Neutrophil (primary cell): ENCODE results near the gene CTBP2.

Source experiments
- H3K27ac ChIP-seq: fragments of 200-600 bp; sonication (generic); 2 replicates; pipeline ENCODE4 v1.5.1; 2016; ENCODE audit warnings: mild to moderate bottlenecking, moderate library complexity
- H3K27me3 ChIP-seq: fragments of 200-600 bp; sonication (generic); 2 replicates; pipeline ENCODE4 v1.6.0; 2016; ENCODE audit warnings: mild to moderate bottlenecking
- H3K36me3 ChIP-seq: fragments of 200-600 bp; sonication (generic); 2 replicates; pipeline ENCODE4 v1.5.1; 2017
- H3K4me1 ChIP-seq, 2 experiments: fragments of 200-600 bp in 1 of 2; sonication (generic) in 1 of 2; 1 replicate in 1 of 2; 2 replicates in 1 of 2; pipeline versions ENCODE4 v1.5.1 to v1.6.1; 2013 to 2016; ENCODE audit warnings: low read depth in 1 of 2, low read length in 1 of 2, mild to moderate bottlenecking in 1 of 2, moderate library complexity in 1 of 2; ENCODE audit not compliant: control insufficient read depth in 1 of 2, insufficient read depth in 1 of 2
- H3K4me3 ChIP-seq, 2 experiments: fragments of 200-600 bp in 1 of 2; sonication (generic) in 1 of 2; 1 replicate in 1 of 2; 2 replicates in 1 of 2; pipeline ENCODE4 v1.5.1; 2013 to 2016; ENCODE audit warnings: low read depth in 1 of 2, low read length in 1 of 2, mild to moderate bottlenecking in 1 of 2, moderate library complexity in 1 of 2
- H3K9me3 ChIP-seq: fragments of 200-600 bp; sonication (generic); 2 replicates; pipeline ENCODE4 v1.5.1; 2016
- TF ChIP-seq, protein P1 (sequence below): fragments of 200-600 bp; sonication (generic); IDR thresholded peaks from 2 replicates; pipeline ENCODE4 v1.5.1; 2016; ENCODE audit warnings: antibody characterized with exemption

The CTBP2 gene

DNA sequence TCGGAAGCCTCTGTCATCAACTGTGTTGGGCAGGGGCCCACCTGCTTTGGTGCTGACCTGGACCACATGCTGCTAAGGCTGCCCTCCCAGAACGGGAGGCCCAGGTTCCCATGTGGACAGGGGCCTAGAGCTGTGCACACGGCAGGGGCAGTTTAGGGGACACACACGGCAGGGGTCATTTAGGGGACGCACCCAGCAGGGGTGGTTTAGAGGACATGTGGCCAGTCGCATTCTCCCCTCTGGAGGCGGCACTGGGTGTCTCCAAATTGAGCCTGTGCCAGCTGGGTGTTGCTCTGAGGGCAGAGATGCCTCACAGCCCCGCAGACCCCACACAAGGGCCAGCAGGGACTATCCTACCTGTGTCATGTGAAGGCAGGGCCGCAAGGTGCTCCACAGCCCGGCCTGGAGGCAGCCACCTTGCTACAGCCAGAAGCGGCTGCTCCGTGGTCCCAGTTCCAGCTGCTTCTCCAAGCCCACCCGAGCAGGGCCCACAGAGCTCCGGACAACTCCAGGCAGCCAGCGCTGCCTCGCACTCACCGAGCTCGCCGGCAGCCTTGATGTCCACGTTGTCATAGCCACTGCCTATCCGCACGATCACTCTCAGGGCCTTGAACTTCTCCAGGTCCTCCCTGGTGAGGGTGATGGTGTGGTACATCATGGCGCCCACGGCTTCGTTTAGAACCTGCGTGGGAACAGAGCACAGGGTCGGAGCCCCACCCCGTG is 157.8 kb downstream of the CTBP2 start:
- TF ChIP-seq, protein P1, sequence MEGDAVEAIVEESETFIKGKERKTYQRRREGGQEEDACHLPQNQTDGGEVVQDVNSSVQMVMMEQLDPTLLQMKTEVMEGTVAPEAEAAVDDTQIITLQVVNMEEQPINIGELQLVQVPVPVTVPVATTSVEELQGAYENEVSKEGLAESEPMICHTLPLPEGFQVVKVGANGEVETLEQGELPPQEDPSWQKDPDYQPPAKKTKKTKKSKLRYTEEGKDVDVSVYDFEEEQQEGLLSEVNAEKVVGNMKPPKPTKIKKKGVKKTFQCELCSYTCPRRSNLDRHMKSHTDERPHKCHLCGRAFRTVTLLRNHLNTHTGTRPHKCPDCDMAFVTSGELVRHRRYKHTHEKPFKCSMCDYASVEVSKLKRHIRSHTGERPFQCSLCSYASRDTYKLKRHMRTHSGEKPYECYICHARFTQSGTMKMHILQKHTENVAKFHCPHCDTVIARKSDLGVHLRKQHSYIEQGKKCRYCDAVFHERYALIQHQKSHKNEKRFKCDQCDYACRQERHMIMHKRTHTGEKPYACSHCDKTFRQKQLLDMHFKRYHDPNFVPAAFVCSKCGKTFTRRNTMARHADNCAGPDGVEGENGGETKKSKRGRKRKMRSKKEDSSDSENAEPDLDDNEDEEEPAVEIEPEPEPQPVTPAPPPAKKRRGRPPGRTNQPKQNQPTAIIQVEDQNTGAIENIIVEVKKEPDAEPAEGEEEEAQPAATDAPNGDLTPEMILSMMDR: no peak
- Histone ChIP-seq H3K9me3 (no peaks in the 10 kb centered on the region), H3K4me3 (no peak overlapping the region), H3K36me3 (peaks cover 92% of the 10 kb centered on the region), H3K4me1 (peaks cover under 1 to 3% of the 10 kb centered on the region in 2 experiments), H3K27ac (no peak overlapping the region), H3K27me3 (no peaks in the 10 kb centered on the region)

- Histone ChIP-seq H3K9me3 (no peaks in the 10 kb centered on the region), H3K36me3 (peaks cover 96% of the 10 kb centered on the region), H3K4me3 (no peak overlapping the region), H3K27ac (no peak overlapping the region), H3K4me1 (no peaks in the 10 kb centered on the region), H3K27me3 (no peaks in the 10 kb centered on the region)
- TF ChIP-seq, protein P1: no peak
These were observed 158.3 kb downstream of the CTBP2 start for GRCh38 chr10:125002047-125002422.

DNA sequence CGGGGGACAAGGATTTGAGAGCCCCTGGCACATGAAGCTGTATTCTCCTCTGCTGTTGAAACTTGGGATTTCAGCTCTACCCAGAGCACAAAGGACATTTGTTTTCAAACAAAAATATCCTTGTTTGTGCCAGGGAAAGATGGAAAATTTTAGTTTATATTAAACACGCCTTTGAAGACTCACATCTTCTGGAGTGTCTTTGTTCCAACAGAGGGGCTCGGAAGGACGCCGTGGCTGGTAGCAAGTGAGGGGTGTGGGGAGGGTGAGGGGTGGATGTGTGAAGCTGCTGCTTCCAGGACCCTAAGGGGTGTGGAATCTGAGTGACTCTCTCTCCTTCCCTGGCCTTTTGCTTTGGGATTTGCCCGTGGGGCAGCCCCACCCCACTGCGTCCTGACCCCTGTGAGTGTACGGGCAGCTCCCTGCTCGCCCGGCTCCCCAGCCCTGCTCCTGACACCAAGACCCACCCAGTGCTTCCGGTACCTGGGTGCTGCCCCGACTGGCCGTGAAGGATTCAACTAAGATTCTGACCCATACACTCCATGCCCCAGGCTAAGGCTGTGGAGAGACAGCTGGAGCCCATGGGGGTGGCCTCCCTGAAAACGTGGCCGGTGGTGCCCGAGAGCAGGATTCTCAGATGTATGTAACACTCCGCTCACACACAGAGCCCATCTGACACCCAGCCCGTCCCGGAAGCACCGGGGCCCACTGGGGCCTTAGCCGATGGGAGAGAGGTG is 158.9 kb downstream of the CTBP2 start:
- Histone ChIP-seq H3K4me3 (no peak overlapping the region), H3K27me3 (no peaks in the 10 kb centered on the region), H3K36me3 (peaks cover 98% of the 10 kb centered on the region), H3K9me3 (no peaks in the 10 kb centered on the region), H3K27ac (no peak overlapping the region), H3K4me1 (no peaks in the 10 kb centered on the region)
- TF ChIP-seq, protein P1: no peak

GRCh38 chr10:125000366-125001312 is 159.7 kb downstream of the CTBP2 start:
- Histone ChIP-seq H3K36me3 (peaks cover 100% of the 10 kb centered on the region), H3K4me3 (no peak overlapping the region), H3K4me1 (no peaks in the 10 kb centered on the region), H3K27me3 (no peaks in the 10 kb centered on the region), H3K9me3 (no peaks in the 10 kb centered on the region), H3K27ac (no peak overlapping the region)
- TF ChIP-seq, protein P1: no peak
